HG03378 (cell line): Measurements from ENCODE around the gene SPTA1.

Experiments used
- ATAC-seq: cut with Tn5 transposase; IDR thresholded peaks from one replicate; pipeline ENCODE4 v1.9.1; 2021; ENCODE audit warnings: mild to moderate bottlenecking, moderate library complexity; ENCODE audit not compliant: unreplicated experiment

SPTA1 gene

GRCh38 chr1:158687037-158687436 lies 522 bp upstream of the SPTA1 start:
- no peak for ATAC-seq

- ATAC-seq, result no peak
Observed at GRCh38 chr1:158685085-158685484, 1.4 kb downstream of the SPTA1 start.

GRCh38 chr1:158681606-158682005 lies 4.9 kb downstream of the SPTA1 start:
- no peak for ATAC-seq

GRCh38 chr1:158679289-158679688 lies 7.2 kb downstream of the SPTA1 start:
- no peak for ATAC-seq

GRCh38 chr1:158675563-158676323 lies 10.8 kb downstream of the SPTA1 start:
- no peak for ATAC-seq

GRCh38 chr1:158674302-158674701 lies 12.2 kb downstream of the SPTA1 start:
- ATAC-seq, result no peak

- ATAC-seq, result no peak
Observed at GRCh38 chr1:158666037-158666436, 20.5 kb downstream of the SPTA1 start.

- no peak for ATAC-seq
Observed at GRCh38 chr1:158654571-158654970, 31.9 kb downstream of the SPTA1 start.

- ATAC-seq, result no peak
Observed at GRCh38 chr1:158654086-158654485, 32.4 kb downstream of the SPTA1 start.

- no peak for ATAC-seq
Observed at GRCh38 chr1:158652721-158653334, 33.7 kb downstream of the SPTA1 start.

GRCh38 chr1:158649052-158649451 lies 37.5 kb downstream of the SPTA1 start:
- no peak for ATAC-seq

GRCh38 chr1:158646465-158646864 lies 40.0 kb downstream of the SPTA1 start:
- ATAC-seq, result no peak

- ATAC-seq, result no peak
Observed at GRCh38 chr1:158644449-158644848, 42.1 kb downstream of the SPTA1 start.

- no peak for ATAC-seq
Observed at GRCh38 chr1:158638904-158639303, 47.6 kb downstream of the SPTA1 start.

GRCh38 chr1:158638146-158638545 lies 48.4 kb downstream of the SPTA1 start:
- ATAC-seq, result no peak

- ATAC-seq, result no peak
Observed at GRCh38 chr1:158613764-158614163, 72.8 kb downstream of the SPTA1 start.

GRCh38 chr1:158611916-158612315 lies 74.6 kb downstream of the SPTA1 start:
- no peak for ATAC-seq

GRCh38 chr1:158607296-158607695 lies 79.2 kb downstream of the SPTA1 start:
- no peak for ATAC-seq

- no peak for ATAC-seq
Observed at GRCh38 chr1:158604968-158605367, 81.5 kb downstream of the SPTA1 start, which contains the start of gene OR10Z1. Gene OR10Z1 (plus strand): TSS chr1:158605268. CDS start chr1:158606439, 1,171 bp downstream.

GRCh38 chr1:158600735-158601134 lies 85.8 kb downstream of the SPTA1 start:
- no peak for ATAC-seq

GRCh38 chr1:158586942-158587341 lies 99.6 kb downstream of the SPTA1 start:
- ATAC-seq, result no peak

GRCh38 chr1:158583962-158584361 lies 102.6 kb downstream of the SPTA1 start:
- no peak for ATAC-seq
